K562 (cell line): Measurements from ENCODE around the gene PRPH2. TPM values are rescaled to one million over a fixed set of nuclear protein-coding genes. Genes with fewer than 3 reads are reported as not detected.

ENCODE experiments used
- ATAC-seq: fragments of 200-7000 bp; cut with Tn5 transposase; 3 replicates; pipeline ENCODE4 v1.9.1; 2020; ENCODE audit warnings: moderate library complexity
- BruUV-seq: library from RNA; stranded (reverse); fragments of 400-500 nt; replicated peaks from 2 replicates; lab custom pipeline; 2021; lab: Mats Ljungman, UMichigan
- CTCF ChIA-PET: fragments of 300-600 bp; formaldehyde crosslinking; extraction: SDS; loops from one replicate; lab custom pipeline; 2021; ENCODE audit warnings: low intra/inter-chr PET ratio; lab: Yijun Ruan, JAX
- POLR2A ChIA-PET: fragments of 300-600, 350-650 bp; sonication (Branson Sonifier 250); formaldehyde crosslinking; extraction: SDS; loops from one replicate; lab custom pipeline; 2021; ENCODE audit warnings: antibody characterized with exemption, inconsistent platforms; lab: Yijun Ruan, JAX
- DNase-seq, 4 experiments: peaks; one replicate each; pipeline versions ENCODE4 v3.0.0 to v3.0.0-alpha.2; 2011 to 2018; ENCODE audit warnings: low spot score in 3 of 4, mixed read lengths in 3 of 4; ENCODE audit errors: extremely low read depth in 1 of 4
- FAIRE-seq: peaks from 2 replicates; lab custom pipeline; 2011; peaks lifted over from hg19 to GRCh38; lab: Jason Lieb, UNC
- H2AFZ ChIP-seq: 2 replicates; pipeline ENCODE4 v1.6.0; 2011; ENCODE audit warnings: low read depth, low read length, control low read depth, inconsistent platforms
- H3K27ac ChIP-seq: fragments of 200-600 bp; 3 replicates; pipeline ENCODE4 v1.8.0; 2011; ENCODE audit warnings: low read depth, mild to moderate bottlenecking, control low read depth, inconsistent platforms, low read length, moderate library complexity, mixed read lengths; ENCODE audit errors: extremely low read depth
- H3K27me3 ChIP-seq, 2 experiments: fragments of 300-600 bp in 1 of 2; 2 replicates in 1 of 2; 3 replicates in 1 of 2; pipeline versions ENCODE4 v1.6.0 to v1.8.0; 2011; ENCODE audit warnings: inconsistent platforms in 2 of 2, low read length in 2 of 2, mild to moderate bottlenecking in 1 of 2, mixed read lengths in 1 of 2, moderate library complexity in 1 of 2; ENCODE audit not compliant: control insufficient read depth in 2 of 2, insufficient read depth in 2 of 2
- H3K36me3 ChIP-seq: fragments of 300-600 bp; 3 replicates; pipeline ENCODE4 v1.8.0; 2011; ENCODE audit warnings: mild to moderate bottlenecking, low read length, inconsistent platforms; ENCODE audit not compliant: control insufficient read depth, insufficient read depth
- H3K4me1 ChIP-seq, 2 experiments: fragments of 200-600 bp in 1 of 2; replicated peaks in 1 of 2; 2 replicates in 1 of 2; 3 replicates in 1 of 2; pipeline versions ENCODE4 v1.5.1 to v1.8.0; 2011; ENCODE audit warnings: inconsistent platforms in 2 of 2, low read length in 2 of 2, mild to moderate bottlenecking in 1 of 2, mixed read lengths in 1 of 2, moderate library complexity in 1 of 2; ENCODE audit not compliant: control insufficient read depth in 2 of 2, insufficient read depth in 2 of 2
- H3K4me2 ChIP-seq: 2 replicates; pipeline ENCODE4 v1.6.1; 2011; ENCODE audit warnings: low read length, control low read depth, inconsistent platforms, mixed read lengths; ENCODE audit not compliant: insufficient read depth
- H3K4me3 ChIP-seq: fragments of 200-600 bp; sonication (generic), shearing (Covaris generic); 2 replicates; pipeline ENCODE4 v1.5.1; 2016; ENCODE audit warnings: control low read depth, inconsistent platforms
- H3K79me2 ChIP-seq: fragments of 200-600 bp; 3 replicates; pipeline ENCODE4 v1.8.0; 2011; ENCODE audit warnings: low read length, inconsistent platforms; ENCODE audit not compliant: control insufficient read depth, insufficient read depth
- H3K9ac ChIP-seq, 2 experiments: 2 replicates each; pipeline versions ENCODE4 v1.6.0 to v1.6.1; 2011; ENCODE audit warnings: low read depth in 2 of 2, low read length in 2 of 2, control low read depth in 1 of 2, inconsistent platforms in 1 of 2, mild to moderate bottlenecking in 1 of 2, mixed read lengths in 1 of 2; ENCODE audit not compliant: insufficient read depth in 1 of 2
- H3K9me1 ChIP-seq: one replicate; pipeline ENCODE4 v1.6.0; 2011; ENCODE audit warnings: inconsistent platforms, mild to moderate bottlenecking, low read length, moderate library complexity; ENCODE audit not compliant: control insufficient read depth, insufficient read depth
- H3K9me3 ChIP-seq: replicated peaks from 2 replicates; pipeline ENCODE4 v1.5.1; 2011; ENCODE audit warnings: low read depth, low read length, inconsistent platforms; ENCODE audit not compliant: control insufficient read depth, insufficient read depth
- H4K20me1 ChIP-seq: replicated peaks from 2 replicates; pipeline ENCODE4 v1.6.1; 2011; ENCODE audit warnings: low read length, inconsistent platforms, mixed read lengths; ENCODE audit not compliant: control insufficient read depth, insufficient read depth
- CREB3L1 ChIP-seq: fragments of 450-650 bp; IDR thresholded peaks from 2 replicates; pipeline ENCODE4 v1.6.1; 2014; ENCODE audit warnings: low read depth, mild to moderate bottlenecking, moderate library complexity, borderline replicate concordance
- FOXK1 ChIP-seq: sonication (generic); formaldehyde crosslinking; IDR thresholded peaks from 2 replicates; pipeline ENCODE4 v1.8.0; 2022; ENCODE audit warnings: missing genetic modification reagents, mild to moderate bottlenecking, borderline replicate concordance
- GTF2F1 ChIP-seq: IDR thresholded peaks from 2 replicates; pipeline ENCODE4 v1.6.1; 2011; ENCODE audit warnings: low read depth, low read length, improper control_type of control experiment
- JUND ChIP-seq, 2 experiments: IDR thresholded peaks; 2 replicates in 1 of 2; 3 replicates in 1 of 2; pipeline ENCODE4 v1.6.1; 2011; ENCODE audit warnings: borderline replicate concordance in 2 of 2, low read depth in 2 of 2, low read length in 2 of 2, improper control_type of control experiment in 1 of 2, missing biosample characterization in 1 of 2, missing genetic modification characterization in 1 of 2, missing genetic modification reagents in 1 of 2
- MTA3 ChIP-seq: fragments of 450-650 bp; formaldehyde crosslinking; IDR thresholded peaks from 2 replicates; pipeline ENCODE4 v1.6.1; 2017; ENCODE audit warnings: mild to moderate bottlenecking, borderline replicate concordance
- RAD51 ChIP-seq: fragments of 450-650 bp; IDR thresholded peaks from 2 replicates; pipeline ENCODE4 v1.7.1; 2016; ENCODE audit warnings: low read depth, mild to moderate bottlenecking, borderline replicate concordance
- U2AF2 ChIP-seq: fragments of 200-400 bp; formaldehyde crosslinking; optimal IDR thresholded peaks from 2 replicates; pipeline ENCODE3; 2017; ENCODE audit warnings: low read depth, mild to moderate bottlenecking, low read length
- ZNF57 ChIP-seq: fragments of 450-650 bp; formaldehyde crosslinking; IDR thresholded peaks from 2 replicates; pipeline ENCODE4 v1.4.0; 2020; ENCODE audit warnings: mild to moderate bottlenecking, moderate library complexity
- WGBS: fragments of 100-300 bp; shearing (Covaris generic); methylation state at CpG from one replicate; pipeline ENCODE4 v1.1.6; 2016; ENCODE audit warnings: low coverage, mixed read lengths; ENCODE audit not compliant: insufficient coverage; ENCODE audit errors: missing lambda C conversion rate; 5-methylcytosine and 5-hydroxymethylcytosine counted together
- in situ Hi-C: fragments of 300-500 bp; cut with MboI; formaldehyde crosslinking; loops from 4 replicates; pipeline ENCODE4 v1.15.0; 2018; ENCODE audit warnings: inconsistent platforms, mixed read lengths
- intact Hi-C: fragments of 100-400 bp; cut with micrococcal nuclease; formaldehyde crosslinking; loops from 2 replicates; pipeline ENCODE4 v1.14.2; 2022
- polyA plus RNA-seq, 8 experiments: library from polyadenylated mRNA; depleted of rRNA in 4 of 8; stranded (reverse) in 5 of 8; unstranded in 3 of 8; fragments of >200 nt; fragmentation: Nextera tagmentation in 2 of 8; fragmentation: Illumina TruSeq in 1 of 8; extraction: Ambion mirVana in 2 of 8; extraction: Trizol in 1 of 8; gene quantifications; 2 replicates each; pipeline versions ENCODE4 v1.2.1 to v1.2.3, GENCODE V29; 2011 to 2014; ENCODE audit warnings: inconsistent platforms in 1 of 8, missing spikeins in 1 of 8
- total RNA-seq, 7 experiments: library from RNA; depleted of rRNA in 6 of 7; stranded (reverse); fragments of >200 nt in 6 of 7; fragmentation: Illumina TruSeq in 2 of 7; extraction: Trizol in 2 of 7; gene quantifications; 2 replicates each; pipeline versions ENCODE4 v1.2.1 to v1.2.3, GENCODE V29; 2011 to 2021; ENCODE audit warnings: low replicate concordance in 1 of 7
- TF ChIP-seq, protein P1 (sequence below), 2 experiments: IDR thresholded peaks; 2 replicates each; pipeline ENCODE4 v1.6.1; 2011; ENCODE audit warnings: borderline replicate concordance in 1 of 2, control low read depth in 1 of 2, low read depth in 1 of 2, low read length in 1 of 2, mild to moderate bottlenecking in 1 of 2, mixed read lengths in 1 of 2, moderate library complexity in 1 of 2; ENCODE audit not compliant: insufficient read depth in 1 of 2, insufficient read length in 1 of 2, poor library complexity in 1 of 2, severe bottlenecking in 1 of 2; ENCODE audit errors: extremely low read depth in 1 of 2

Gene PRPH2
- total and polyA plus RNA-seq, 9 of the 15 experiments (the other 6 are each of a cell fraction or from before 2014, with no cell fraction given): 0.03 to 0.11 (median 0.03) TPM; not detected in 5

- no peak for FAIRE-seq
- ChIA-PET POLR2A (interaction anchor here (0.8 to 1.4 kb wide), 4 partner anchors 9 to 104 kb away, joined by 3 to 4 read pairs (median 4); partner anchors contain the start of gene TBCC), CTCF (no interaction called here)
- no peaks in the 10 kb centered on the region for H3K9me3 ChIP-seq
- H3K79me2 ChIP-seq: no peaks in the 10 kb centered on the region
- no peaks in the 10 kb centered on the region for H3K9me1 ChIP-seq
- peaks cover 42% of the 10 kb centered on the region; the same call in 2 of the 3 replicates for H3K36me3 ChIP-seq
- no peaks in the 10 kb centered on the region for H3K27me3 ChIP-seq
- 75% methylated on average over 4 of the region's 4 CpGs for WGBS
- H3K4me2 ChIP-seq: no peak overlapping the region
- no peak overlapping the region for H3K9ac ChIP-seq
- ATAC-seq: no peak
- in situ Hi-C loops (no loop called here), intact Hi-C loops (no loop called here)
- H3K4me3 ChIP-seq: no peak overlapping the region
- no peak overlapping the region for H2AFZ ChIP-seq
- no TSS peak for BruUV-seq
- peaks cover 0 to 4% of the 10 kb centered on the region in 2 experiments; a peak in 2 of 5 replicates for H3K4me1 ChIP-seq
- 0 out of 2 replicates have a peak, but pooled peaks cover 4% of the 10 kb centered on the region for H4K20me1 ChIP-seq
- no peak overlapping the region for H3K27ac ChIP-seq
- DNase-seq: no peak
- TF ChIP-seq ZNF57 (no peak), MTA3 (no peak), FOXK1 (no peak), U2AF2 (no peak), RAD51 (no peak), GTF2F1 (no peak), CREB3L1 (no peak), JUND (IDR thresholded peaks at IDR 0.05; ENCODE audit: borderline replicate concordance, low read depth, low read length) (no peak), JUND (tag; IDR thresholded peaks at IDR 0.05; ENCODE audit: borderline replicate concordance, low read depth, low read length) (no peak)
- TF ChIP-seq, protein P1, sequence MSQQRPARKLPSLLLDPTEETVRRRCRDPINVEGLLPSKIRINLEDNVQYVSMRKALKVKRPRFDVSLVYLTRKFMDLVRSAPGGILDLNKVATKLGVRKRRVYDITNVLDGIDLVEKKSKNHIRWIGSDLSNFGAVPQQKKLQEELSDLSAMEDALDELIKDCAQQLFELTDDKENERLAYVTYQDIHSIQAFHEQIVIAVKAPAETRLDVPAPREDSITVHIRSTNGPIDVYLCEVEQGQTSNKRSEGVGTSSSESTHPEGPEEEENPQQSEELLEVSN (IDR thresholded peaks at IDR 0.05; ENCODE audit: borderline replicate concordance in 1 of 2, extremely low read depth in 1 of 2, insufficient read depth in 1 of 2, insufficient read length in 1 of 2, low read depth in 1 of 2, low read length in 1 of 2, poor library complexity in 1 of 2, severe bottlenecking in 1 of 2): no peak
- TF ChIP-seq, all 486 proteins: peak for 0
These were observed 27.8 kb downstream of the PRPH2 start for GRCh38 chr6:42694586-42694985.
